ENCODE measurements around the gene FOS. TPM values are rescaled to one million over a fixed set of nuclear protein-coding genes. Genes with fewer than 3 reads are reported as not detected.
"Not testable (repeated sequence)": the region's sequence is repeated elsewhere in the genome, so short reads cannot be mapped to it uniquely, and the experiment has no call there.

The FOS gene
- total and polyA plus RNA-seq, 2 of the 13 experiments (the other 11 are each of a cell fraction or from before 2014, with no cell fraction given), result 15.9 to 24.2 TPM

DNA sequence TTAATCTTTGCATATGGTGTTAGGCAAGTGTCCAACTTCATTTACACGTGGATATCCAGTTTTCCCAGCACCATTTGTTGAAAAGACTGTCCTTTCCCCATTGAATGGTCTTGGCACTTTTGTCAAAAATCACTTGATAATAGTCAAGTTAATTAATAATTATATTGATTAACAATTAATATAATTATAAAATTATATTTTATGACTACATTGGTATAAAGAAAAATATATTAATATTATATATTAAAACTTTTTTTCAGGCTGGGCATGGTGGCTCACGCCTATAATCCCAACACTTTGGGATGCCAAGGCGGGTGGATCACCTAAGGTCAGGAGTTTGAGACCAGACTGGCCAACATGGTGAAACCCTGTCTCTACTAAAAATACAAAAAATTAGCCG, 27.8 kb downstream of the FOS start:
- intact Hi-C loops (cut with micrococcal nuclease; ENCODE audit: unreplicated experiment) (loop anchor here (5.0 kb wide), 1 partner anchor 121 kb away; the partner anchor contains the start of gene JDP2), in situ Hi-C loops (cut with HindIII; ENCODE audit: extremely low pct_ligation_motif_present, low pct_unique_long_range_greater_than_20kb) (loop anchor here (5.0 kb wide), 2 partner anchors 181 to 256 kb away; no protein-coding TSS in a partner anchor)
- CTCF ChIA-PET (ENCODE audit: low intra/inter-chr PET ratio, low total read pairs), result interaction anchor here (0.8 to 3.5 kb wide), 3 partner anchors 180 to 254 kb away, joined by 3 to 46 read pairs (median 14); no protein-coding TSS in a partner anchor
- H3K4me3 ChIP-seq (replicated peaks in 1 of 3; ENCODE audit: insufficient read depth in 1 of 3, low read depth in 2 of 3, low read length in 3 of 3); H3K4me2 ChIP-seq (ENCODE audit: low read depth, low read length); DNase-seq (ENCODE audit: low spot score); BruUV-seq (replicated peaks); H3K79me2 ChIP-seq (ENCODE audit: insufficient read depth, low read length); H3K27me3 ChIP-seq (ENCODE audit: control insufficient read depth in 1 of 2, insufficient read depth in 2 of 2, low read length in 2 of 2); H3K9me3 ChIP-seq (ENCODE audit: low read length); ATAC-seq; H3K9ac ChIP-seq (ENCODE audit: insufficient read depth, low read depth, low read length); POLR2A ChIA-PET; H3K36me3 ChIP-seq (replicated peaks in 1 of 2; ENCODE audit: control insufficient read depth in 1 of 2, insufficient read depth in 2 of 2, low read length in 2 of 2); H4K20me1 ChIP-seq (ENCODE audit: insufficient read depth, low read length); H2AFZ ChIP-seq (ENCODE audit: low read length); H3K27ac ChIP-seq (ENCODE audit: extremely low read length, insufficient read depth, low read length); FAIRE-seq: not testable (repeated sequence)
- WGBS (ENCODE audit: low lambda C conversion rate), result 5% methylated on average over 4 of the region's 4 CpGs
- H3K4me1 ChIP-seq (ENCODE audit: insufficient read depth, low read length), result peaks cover 22% of the 10 kb centered on the region

GRCh38 chr14:75306927-75307699, 28.5 kb downstream of the FOS start:
- H3K27ac ChIP-seq (ENCODE audit: extremely low read length, insufficient read depth, low read length), result no peak overlapping the region
- H4K20me1 ChIP-seq (ENCODE audit: insufficient read depth, low read length), result no peaks in the 10 kb centered on the region
- ChIA-PET CTCF (ENCODE audit: low intra/inter-chr PET ratio, low total read pairs) (interaction anchor here (0.7 to 3.5 kb wide), 5 partner anchors 22 to 254 kb away, joined by 3 to 46 read pairs (median 5); no protein-coding TSS in a partner anchor), POLR2A (no interaction called here)
- FAIRE-seq (peak; percentile 91), ATAC-seq (peak; percentile 88), DNase-seq (ENCODE audit: low spot score) (no peak)
- BruUV-seq (replicated peaks), result no TSS peak
- 0 out of 2 replicates have a peak overlapping the region, but pooled peaks have one; percentile 41 for H3K4me2 ChIP-seq (ENCODE audit: low read depth, low read length)
- intact Hi-C loops (cut with micrococcal nuclease; ENCODE audit: unreplicated experiment) (loop anchor here (1.0 to 5.0 kb wide), 3 partner anchors 120 to 254 kb away; partner anchors contain the start of gene JDP2), in situ Hi-C loops (cut with HindIII; ENCODE audit: extremely low pct_ligation_motif_present, low pct_unique_long_range_greater_than_20kb) (loop anchor here (5.0 kb wide), 2 partner anchors 180 to 255 kb away; no protein-coding TSS in a partner anchor)
- no peak overlapping the region for H2AFZ ChIP-seq (ENCODE audit: low read length)
- H3K27me3 ChIP-seq (ENCODE audit: control insufficient read depth in 1 of 2, insufficient read depth in 2 of 2, low read length in 2 of 2), result peaks cover 0 to 4% of the 10 kb centered on the region in 2 experiments; a peak in 1 of 5 replicates
- H3K9ac ChIP-seq (ENCODE audit: insufficient read depth, low read depth, low read length), result no peak overlapping the region
- no peaks in the 10 kb centered on the region for H3K36me3 ChIP-seq (replicated peaks in 1 of 2; ENCODE audit: control insufficient read depth in 1 of 2, insufficient read depth in 2 of 2, low read length in 2 of 2)
- no peaks in the 10 kb centered on the region for H3K9me3 ChIP-seq (ENCODE audit: low read length)
- no peak overlapping the region for H3K4me3 ChIP-seq (replicated peaks in 1 of 3; ENCODE audit: insufficient read depth in 1 of 3, low read depth in 2 of 3, low read length in 3 of 3)
- H3K4me1 ChIP-seq (ENCODE audit: insufficient read depth, low read length), result peaks cover 15% of the 10 kb centered on the region
- H3K79me2 ChIP-seq (ENCODE audit: insufficient read depth, low read length), result no peaks in the 10 kb centered on the region
- WGBS (ENCODE audit: low lambda C conversion rate), result 38% methylated on average over 9 of the region's 9 CpGs
- TF ChIP-seq ZNF292 (CRISPR knock-in tag; IDR thresholded peaks at IDR 0.05; ENCODE audit: borderline replicate concordance, low read depth) (no peak), HMG20A (CRISPR knock-in tag; IDR thresholded peaks at IDR 0.05; ENCODE audit: borderline replicate concordance) (no peak), SMC3 (IDR thresholded peaks at IDR 0.05; ENCODE audit: low read length) (peak; percentile 71), ZBTB39 (CRISPR knock-in tag; IDR thresholded peaks at IDR 0.05) (no peak), SIN3A (IDR thresholded peaks at IDR 0.05; ENCODE audit: borderline replicate concordance, low read depth, low read length) (no peak), ZNF639 (CRISPR knock-in tag; conservative IDR thresholded peaks at IDR 0.05) (no peak), TBX2 (CRISPR knock-in tag; IDR thresholded peaks at IDR 0.05; ENCODE audit: borderline replicate concordance) (no peak), CEBPG (CRISPR knock-in tag; IDR thresholded peaks at IDR 0.05) (no peak), ZFP41 (CRISPR knock-in tag; IDR thresholded peaks at IDR 0.05; ENCODE audit: borderline replicate concordance) (no peak), MTF1 (CRISPR knock-in tag; IDR thresholded peaks at IDR 0.05) (no peak), THYN1 (CRISPR knock-in tag; IDR thresholded peaks at IDR 0.05; ENCODE audit: borderline replicate concordance, low read depth) (no peak), ZNF12 (CRISPR knock-in tag; IDR thresholded peaks at IDR 0.05) (peak; percentile 83)
